GM21423 (cell line): ENCODE data around the gene ERP27.
A peak's percentile ranks its signal among the peaks of the same experiment; 100 is the strongest.

Source experiments
- ATAC-seq: cut with Tn5 transposase; IDR thresholded peaks from one replicate; pipeline ENCODE4 v1.9.1; 2021; ENCODE audit warnings: mild to moderate bottlenecking, moderate library complexity; ENCODE audit not compliant: unreplicated experiment

ERP27 gene

GRCh38 chr12:14959916-14960496 lies 21.7 kb upstream of the ERP27 start:
- ATAC-seq: no peak

GRCh38 chr12:14959463-14959862 lies 21.1 kb upstream of the ERP27 start:
- no peak for ATAC-seq

GRCh38 chr12:14959126-14959440 lies 20.7 kb upstream of the ERP27 start:
- ATAC-seq: no peak

- no peak for ATAC-seq
These were observed 20.2 kb upstream of the ERP27 start for GRCh38 chr12:14958361-14959125.

GRCh38 chr12:14957551-14958168 lies 19.3 kb upstream of the ERP27 start:
- ATAC-seq: no peak

- no peak for ATAC-seq
These were observed 18.6 kb upstream of the ERP27 start for GRCh38 chr12:14956905-14957304.

GRCh38 chr12:14956024-14956891 lies 17.9 kb upstream of the ERP27 start:
- peak; percentile 43 for ATAC-seq

- ATAC-seq: no peak
These were observed 15.9 kb upstream of the ERP27 start for GRCh38 chr12:14954269-14954668.

- ATAC-seq: no peak
These were observed 15.4 kb upstream of the ERP27 start for GRCh38 chr12:14953752-14954151.

GRCh38 chr12:14952299-14952921 lies 14.1 kb upstream of the ERP27 start:
- ATAC-seq: peak; percentile 60

GRCh38 chr12:14951851-14952250 lies 13.5 kb upstream of the ERP27 start:
- no peak for ATAC-seq

GRCh38 chr12:14950982-14951746 lies 12.8 kb upstream of the ERP27 start:
- ATAC-seq: no peak

- no peak for ATAC-seq
These were observed 12.1 kb upstream of the ERP27 start for GRCh38 chr12:14950421-14950820.

GRCh38 chr12:14949631-14950030 lies 11.3 kb upstream of the ERP27 start:
- no peak for ATAC-seq

- ATAC-seq: peak; percentile 94
These were observed 10.3 kb upstream of the ERP27 start for GRCh38 chr12:14948672-14949071.

GRCh38 chr12:14946861-14947260 lies 8.5 kb upstream of the ERP27 start:
- ATAC-seq: no peak

- ATAC-seq: no peak
These were observed 7.8 kb upstream of the ERP27 start for GRCh38 chr12:14946162-14946561.

- ATAC-seq: no peak
These were observed 4.0 kb upstream of the ERP27 start for GRCh38 chr12:14942196-14942931.

GRCh38 chr12:14941369-14941768 lies 3.0 kb upstream of the ERP27 start:
- no peak for ATAC-seq

GRCh38 chr12:14937689-14938088 lies 648 bp downstream of the ERP27 start:
- ATAC-seq: no peak
